GM21786 (cell line): ENCODE results near the gene GADD45B.
A peak's percentile ranks its signal among the peaks of the same experiment; 100 is the strongest.

Experiments used
- ATAC-seq: cut with Tn5 transposase; IDR thresholded peaks from one replicate; pipeline ENCODE4 v1.9.1; 2021; ENCODE audit not compliant: unreplicated experiment

GADD45B gene

GRCh38 chr19:2475702-2476450 lies at the start of gene GADD45B:
GADD45B (plus strand) TSS chr19:2476127; CDS start chr19:2476359, 232 bp downstream.
- no peak for ATAC-seq

- peak; percentile 8 for ATAC-seq
Measured at GRCh38 chr19:2426611-2427428, 49.1 kb upstream of the GADD45B start.

- peak; percentile 74 for ATAC-seq
Measured at GRCh38 chr19:2427429-2428320, 48.3 kb upstream of the GADD45B start, which contains the start of gene TIMM13. TIMM13 (minus strand) TSS chr19:2427586; CDS start chr19:2427533, 53 bp downstream.

GRCh38 chr19:2428321-2428690 lies 47.6 kb upstream of the GADD45B start:
- ATAC-seq = no peak

GRCh38 chr19:2428756-2429711 lies 46.9 kb upstream of the GADD45B start:
- no peak for ATAC-seq

- ATAC-seq = no peak
Measured at GRCh38 chr19:2429917-2430535, 45.9 kb upstream of the GADD45B start.

GRCh38 chr19:2431318-2432055 lies 44.4 kb upstream of the GADD45B start:
- ATAC-seq = no peak

- no peak for ATAC-seq
Measured at GRCh38 chr19:2432131-2432848, 43.6 kb upstream of the GADD45B start.

GRCh38 chr19:2433854-2434253 lies 42.1 kb upstream of the GADD45B start:
- ATAC-seq = no peak

- ATAC-seq = no peak
Measured at GRCh38 chr19:2434267-2434666, 41.7 kb upstream of the GADD45B start.

GRCh38 chr19:2434721-2435265 lies 41.1 kb upstream of the GADD45B start:
- ATAC-seq = no peak

- ATAC-seq = no peak
Measured at GRCh38 chr19:2436384-2436783, 39.5 kb upstream of the GADD45B start.

- ATAC-seq = no peak
Measured at GRCh38 chr19:2436926-2437325, 39.0 kb upstream of the GADD45B start.

- ATAC-seq = no peak
Measured at GRCh38 chr19:2438178-2438577, 37.7 kb upstream of the GADD45B start.

- ATAC-seq = no peak
Measured at GRCh38 chr19:2440515-2440914, 35.4 kb upstream of the GADD45B start.

GRCh38 chr19:2441096-2441752 lies 34.7 kb upstream of the GADD45B start:
- ATAC-seq = no peak

- no peak for ATAC-seq
Measured at GRCh38 chr19:2443116-2443784, 32.7 kb upstream of the GADD45B start.
